HEK293 (cell line): ENCODE results near the gene HOXB7.
A peak's percentile ranks its signal among the peaks of the same experiment; 100 is the strongest.

ENCODE experiments used
- BCL6B ChIP-seq: fragments of 450-650 bp; formaldehyde crosslinking; IDR thresholded peaks from 2 replicates; pipeline ENCODE4 v1.5.1; 2017; ENCODE audit warnings: missing biosample characterization, missing genetic modification characterization
- KLF7 ChIP-seq: fragments of 450-650 bp; formaldehyde crosslinking; IDR thresholded peaks from 2 replicates; pipeline ENCODE4 v1.5.1; 2016; ENCODE audit warnings: missing biosample characterization, missing genetic modification characterization, borderline replicate concordance
- REPIN1 ChIP-seq: fragments of 450-650 bp; formaldehyde crosslinking; IDR thresholded peaks from 2 replicates; pipeline ENCODE4 v1.5.1; 2017; ENCODE audit warnings: missing biosample characterization, missing genetic modification characterization, low read depth
- SP3 ChIP-seq: fragments of 450-650 bp; formaldehyde crosslinking; IDR thresholded peaks from 2 replicates; pipeline ENCODE4 v1.5.1; 2016; ENCODE audit warnings: missing biosample characterization, missing genetic modification characterization
- TCF7L2 ChIP-seq: IDR thresholded peaks from 2 replicates; pipeline ENCODE4 v1.6.1; 2011; ENCODE audit warnings: low read depth, mild to moderate bottlenecking, inconsistent platforms, low read length, moderate library complexity, borderline replicate concordance
- WT1 ChIP-seq: fragments of 450-650 bp; formaldehyde crosslinking; IDR thresholded peaks from 2 replicates; pipeline ENCODE4 v1.5.1; 2016; ENCODE audit warnings: missing biosample characterization, missing genetic modification characterization
- YY2 ChIP-seq: fragments of 450-650 bp; formaldehyde crosslinking; IDR thresholded peaks from 2 replicates; pipeline ENCODE4 v1.5.1; 2016; ENCODE audit warnings: missing biosample characterization, missing genetic modification characterization
- ZBTB11 ChIP-seq: fragments of 450-650 bp; formaldehyde crosslinking; conservative IDR thresholded peaks from 2 replicates; pipeline ENCODE4 v1.5.1; 2016; ENCODE audit warnings: low read depth, missing biosample characterization, missing genetic modification characterization
- ZEB2 ChIP-seq: fragments of 450-650 bp; formaldehyde crosslinking; IDR thresholded peaks from 2 replicates; pipeline ENCODE4 v1.5.1; 2016; ENCODE audit warnings: missing biosample characterization, missing genetic modification characterization
- ZFP37 ChIP-seq: fragments of 450-650 bp; formaldehyde crosslinking; IDR thresholded peaks from 2 replicates; pipeline ENCODE4 v1.5.1; 2016; ENCODE audit warnings: missing biosample characterization, missing genetic modification characterization
- ZNF112 ChIP-seq: fragments of 450-650 bp; formaldehyde crosslinking; IDR thresholded peaks from 2 replicates; pipeline ENCODE4 v1.5.0; 2017; ENCODE audit warnings: missing biosample characterization, missing genetic modification characterization
- ZNF169 ChIP-seq: fragments of 450-650 bp; formaldehyde crosslinking; IDR thresholded peaks from 2 replicates; pipeline ENCODE4 v1.5.1; 2016; ENCODE audit warnings: missing biosample characterization, missing genetic modification characterization
- ZNF184 ChIP-seq: fragments of 450-650 bp; IDR thresholded peaks from 2 replicates; pipeline ENCODE4 v1.5.1; 2018; ENCODE audit warnings: missing biosample characterization, mild to moderate bottlenecking, missing genetic modification characterization
- ZNF350 ChIP-seq: fragments of 450-650 bp; formaldehyde crosslinking; IDR thresholded peaks from 2 replicates; pipeline ENCODE4 v1.5.0; 2017; ENCODE audit warnings: missing biosample characterization, mild to moderate bottlenecking, missing genetic modification characterization
- ZNF398 ChIP-seq: fragments of 450-650 bp; formaldehyde crosslinking; IDR thresholded peaks from 2 replicates; pipeline ENCODE4 v1.5.1; 2017; ENCODE audit warnings: missing biosample characterization, missing genetic modification characterization
- ZNF404 ChIP-seq: fragments of 450-650 bp; formaldehyde crosslinking; IDR thresholded peaks from 2 replicates; pipeline ENCODE4 v1.5.1; 2017; ENCODE audit warnings: missing biosample characterization, missing genetic modification characterization
- ZNF416 ChIP-seq: fragments of 450-650 bp; formaldehyde crosslinking; IDR thresholded peaks from 2 replicates; pipeline ENCODE4 v1.5.1; 2016; ENCODE audit warnings: missing biosample characterization, missing genetic modification characterization
- ZNF560 ChIP-seq: fragments of 450-650 bp; formaldehyde crosslinking; IDR thresholded peaks from 2 replicates; pipeline ENCODE4 v1.5.1; 2017; ENCODE audit warnings: missing biosample characterization, missing genetic modification characterization, borderline replicate concordance
- ZNF658 ChIP-seq: fragments of 450-650 bp; formaldehyde crosslinking; IDR thresholded peaks from 2 replicates; pipeline ENCODE4; 2016; ENCODE audit warnings: missing biosample characterization, missing genetic modification characterization
- TF ChIP-seq, protein P1 (sequence below): fragments of 450-650 bp; formaldehyde crosslinking; IDR thresholded peaks from 2 replicates; pipeline ENCODE4 v1.5.1; 2016; ENCODE audit warnings: missing biosample characterization, missing genetic modification characterization
- TF ChIP-seq, protein P2 (sequence below): fragments of 450-650 bp; formaldehyde crosslinking; IDR thresholded peaks from 2 replicates; pipeline ENCODE4 v1.5.1; 2017; ENCODE audit warnings: missing biosample characterization, missing genetic modification characterization
- TF ChIP-seq, protein P3 (sequence below): fragments of 450-650 bp; formaldehyde crosslinking; IDR thresholded peaks from 2 replicates; pipeline ENCODE4 v1.5.1; 2016; ENCODE audit warnings: missing biosample characterization, missing genetic modification characterization
- TF ChIP-seq, protein P4 (sequence below): fragments of 450-650 bp; formaldehyde crosslinking; IDR thresholded peaks from 2 replicates; pipeline ENCODE4 v1.5.1; 2017; ENCODE audit warnings: missing biosample characterization, missing genetic modification characterization
- TF ChIP-seq, protein P5 (sequence below): sonication (generic); formaldehyde crosslinking; IDR thresholded peaks from 2 replicates; pipeline ENCODE4 v1.8.1; 2022; ENCODE audit warnings: mild to moderate bottlenecking, moderate library complexity, missing genetic modification reagents

The HOXB7 gene

GRCh38 chr17:48646183-48647102, 35.6 kb upstream of the HOXB7 start (continued):
- TF ChIP-seq, protein P1, sequence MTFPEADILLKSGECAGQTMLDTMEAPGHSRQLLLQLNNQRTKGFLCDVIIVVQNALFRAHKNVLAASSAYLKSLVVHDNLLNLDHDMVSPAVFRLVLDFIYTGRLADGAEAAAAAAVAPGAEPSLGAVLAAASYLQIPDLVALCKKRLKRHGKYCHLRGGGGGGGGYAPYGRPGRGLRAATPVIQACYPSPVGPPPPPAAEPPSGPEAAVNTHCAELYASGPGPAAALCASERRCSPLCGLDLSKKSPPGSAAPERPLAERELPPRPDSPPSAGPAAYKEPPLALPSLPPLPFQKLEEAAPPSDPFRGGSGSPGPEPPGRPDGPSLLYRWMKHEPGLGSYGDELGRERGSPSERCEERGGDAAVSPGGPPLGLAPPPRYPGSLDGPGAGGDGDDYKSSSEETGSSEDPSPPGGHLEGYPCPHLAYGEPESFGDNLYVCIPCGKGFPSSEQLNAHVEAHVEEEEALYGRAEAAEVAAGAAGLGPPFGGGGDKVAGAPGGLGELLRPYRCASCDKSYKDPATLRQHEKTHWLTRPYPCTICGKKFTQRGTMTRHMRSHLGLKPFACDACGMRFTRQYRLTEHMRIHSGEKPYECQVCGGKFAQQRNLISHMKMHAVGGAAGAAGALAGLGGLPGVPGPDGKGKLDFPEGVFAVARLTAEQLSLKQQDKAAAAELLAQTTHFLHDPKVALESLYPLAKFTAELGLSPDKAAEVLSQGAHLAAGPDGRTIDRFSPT (tag by site-specific recombination), result peak; percentile 85
- no peak for TF ChIP-seq ZNF112 (tag by site-specific recombination)
- TF ChIP-seq, protein P2, sequence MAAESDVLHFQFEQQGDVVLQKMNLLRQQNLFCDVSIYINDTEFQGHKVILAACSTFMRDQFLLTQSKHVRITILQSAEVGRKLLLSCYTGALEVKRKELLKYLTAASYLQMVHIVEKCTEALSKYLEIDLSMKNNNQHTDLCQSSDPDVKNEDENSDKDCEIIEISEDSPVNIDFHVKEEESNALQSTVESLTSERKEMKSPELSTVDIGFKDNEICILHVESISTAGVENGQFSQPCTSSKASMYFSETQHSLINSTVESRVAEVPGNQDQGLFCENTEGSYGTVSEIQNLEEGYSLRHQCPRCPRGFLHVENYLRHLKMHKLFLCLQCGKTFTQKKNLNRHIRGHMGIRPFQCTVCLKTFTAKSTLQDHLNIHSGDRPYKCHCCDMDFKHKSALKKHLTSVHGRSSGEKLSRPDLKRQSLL (tag by site-specific recombination), result peak; percentile 67
- no peak for TF ChIP-seq REPIN1
- TF ChIP-seq ZFP37, result peak; percentile 38; the same call in 1 of the 2 replicates
- peak; percentile 39; the same call in 1 of the 2 replicates for TF ChIP-seq KLF7 (tag by site-specific recombination)
- peak; percentile 15 for TF ChIP-seq SP3
- no peak for TF ChIP-seq ZNF416 (tag by site-specific recombination)
- TF ChIP-seq ZNF404, result no peak
- TF ChIP-seq BCL6B (tag by site-specific recombination), result no peak
- no peak for TF ChIP-seq ZNF560 (tag by site-specific recombination)
- TF ChIP-seq, protein P3, sequence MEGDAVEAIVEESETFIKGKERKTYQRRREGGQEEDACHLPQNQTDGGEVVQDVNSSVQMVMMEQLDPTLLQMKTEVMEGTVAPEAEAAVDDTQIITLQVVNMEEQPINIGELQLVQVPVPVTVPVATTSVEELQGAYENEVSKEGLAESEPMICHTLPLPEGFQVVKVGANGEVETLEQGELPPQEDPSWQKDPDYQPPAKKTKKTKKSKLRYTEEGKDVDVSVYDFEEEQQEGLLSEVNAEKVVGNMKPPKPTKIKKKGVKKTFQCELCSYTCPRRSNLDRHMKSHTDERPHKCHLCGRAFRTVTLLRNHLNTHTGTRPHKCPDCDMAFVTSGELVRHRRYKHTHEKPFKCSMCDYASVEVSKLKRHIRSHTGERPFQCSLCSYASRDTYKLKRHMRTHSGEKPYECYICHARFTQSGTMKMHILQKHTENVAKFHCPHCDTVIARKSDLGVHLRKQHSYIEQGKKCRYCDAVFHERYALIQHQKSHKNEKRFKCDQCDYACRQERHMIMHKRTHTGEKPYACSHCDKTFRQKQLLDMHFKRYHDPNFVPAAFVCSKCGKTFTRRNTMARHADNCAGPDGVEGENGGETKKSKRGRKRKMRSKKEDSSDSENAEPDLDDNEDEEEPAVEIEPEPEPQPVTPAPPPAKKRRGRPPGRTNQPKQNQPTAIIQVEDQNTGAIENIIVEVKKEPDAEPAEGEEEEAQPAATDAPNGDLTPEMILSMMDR, result peak; percentile 9; the same call in 1 of the 2 replicates
- no peak for TF ChIP-seq ZNF184 (tag by site-specific recombination)
- TF ChIP-seq, protein P4, sequence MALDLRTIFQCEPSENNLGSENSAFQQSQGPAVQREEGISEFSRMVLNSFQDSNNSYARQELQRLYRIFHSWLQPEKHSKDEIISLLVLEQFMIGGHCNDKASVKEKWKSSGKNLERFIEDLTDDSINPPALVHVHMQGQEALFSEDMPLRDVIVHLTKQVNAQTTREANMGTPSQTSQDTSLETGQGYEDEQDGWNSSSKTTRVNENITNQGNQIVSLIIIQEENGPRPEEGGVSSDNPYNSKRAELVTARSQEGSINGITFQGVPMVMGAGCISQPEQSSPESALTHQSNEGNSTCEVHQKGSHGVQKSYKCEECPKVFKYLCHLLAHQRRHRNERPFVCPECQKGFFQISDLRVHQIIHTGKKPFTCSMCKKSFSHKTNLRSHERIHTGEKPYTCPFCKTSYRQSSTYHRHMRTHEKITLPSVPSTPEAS, result no peak
- peak; percentile 98 for TF ChIP-seq ZNF398 (tag by site-specific recombination)
- TF ChIP-seq, protein P5, sequence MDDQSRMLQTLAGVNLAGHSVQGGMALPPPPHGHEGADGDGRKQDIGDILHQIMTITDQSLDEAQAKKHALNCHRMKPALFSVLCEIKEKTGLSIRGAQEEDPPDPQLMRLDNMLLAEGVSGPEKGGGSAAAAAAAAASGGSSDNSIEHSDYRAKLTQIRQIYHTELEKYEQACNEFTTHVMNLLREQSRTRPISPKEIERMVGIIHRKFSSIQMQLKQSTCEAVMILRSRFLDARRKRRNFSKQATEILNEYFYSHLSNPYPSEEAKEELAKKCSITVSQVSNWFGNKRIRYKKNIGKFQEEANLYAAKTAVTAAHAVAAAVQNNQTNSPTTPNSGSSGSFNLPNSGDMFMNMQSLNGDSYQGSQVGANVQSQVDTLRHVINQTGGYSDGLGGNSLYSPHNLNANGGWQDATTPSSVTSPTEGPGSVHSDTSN (CRISPR knock-in tag), result peak; percentile 69; the same call in 1 of the 2 replicates
- no peak for TF ChIP-seq ZNF350 (tag by site-specific recombination)
- peak; percentile 50; the same call in 1 of the 2 replicates for TF ChIP-seq ZBTB11 (tag by site-specific recombination)
- TF ChIP-seq YY2 (tag by site-specific recombination), result no peak; the same call in 1 of the 2 replicates
- TF ChIP-seq ZEB2 (tag by site-specific recombination), result peak; percentile 60
- no peak for TF ChIP-seq ZNF169 (tag by site-specific recombination)
- TF ChIP-seq TCF7L2, result peak; percentile 21; the same call in 1 of the 2 replicates
- TF ChIP-seq ZNF658 (tag by site-specific recombination), result no peak
- TF ChIP-seq WT1 (tag by site-specific recombination), result no peak; the same call in 1 of the 2 replicates
